Vagina (tissue), 2 donors: Measurements from ENCODE around the gene PML.

Experiments used
- POLR2A ChIP-seq, 2 donors: fragments of 450-650 bp; IDR thresholded peaks; one replicate each; pipeline ENCODE4 v1.6.1; 2017; ENCODE audit warnings: antibody characterized with exemption in 2 of 2, mild to moderate bottlenecking in 2 of 2, moderate library complexity in 2 of 2
- POLR2AphosphoS5 ChIP-seq, 2 donors: sonication (generic); formaldehyde crosslinking; IDR thresholded peaks; one replicate each; pipeline ENCODE4 v1.9.0; 2017; ENCODE audit warnings: antibody characterized with exemption in 2 of 2, mild to moderate bottlenecking in 2 of 2, low read depth in 1 of 2; ENCODE audit not compliant: insufficient read depth in 1 of 2
- TF ChIP-seq, protein P1 (sequence below), 3 experiments: fragments of 450-650 bp in 2 of 3; fragments of 200-600 bp in 1 of 3; sonication (generic) in 1 of 3; IDR thresholded peaks; one replicate each; pipeline ENCODE4 v1.5.1; 2017 to 2019; ENCODE audit warnings: antibody characterized with exemption in 3 of 3, mild to moderate bottlenecking in 2 of 3, moderate library complexity in 2 of 3

DNA sequence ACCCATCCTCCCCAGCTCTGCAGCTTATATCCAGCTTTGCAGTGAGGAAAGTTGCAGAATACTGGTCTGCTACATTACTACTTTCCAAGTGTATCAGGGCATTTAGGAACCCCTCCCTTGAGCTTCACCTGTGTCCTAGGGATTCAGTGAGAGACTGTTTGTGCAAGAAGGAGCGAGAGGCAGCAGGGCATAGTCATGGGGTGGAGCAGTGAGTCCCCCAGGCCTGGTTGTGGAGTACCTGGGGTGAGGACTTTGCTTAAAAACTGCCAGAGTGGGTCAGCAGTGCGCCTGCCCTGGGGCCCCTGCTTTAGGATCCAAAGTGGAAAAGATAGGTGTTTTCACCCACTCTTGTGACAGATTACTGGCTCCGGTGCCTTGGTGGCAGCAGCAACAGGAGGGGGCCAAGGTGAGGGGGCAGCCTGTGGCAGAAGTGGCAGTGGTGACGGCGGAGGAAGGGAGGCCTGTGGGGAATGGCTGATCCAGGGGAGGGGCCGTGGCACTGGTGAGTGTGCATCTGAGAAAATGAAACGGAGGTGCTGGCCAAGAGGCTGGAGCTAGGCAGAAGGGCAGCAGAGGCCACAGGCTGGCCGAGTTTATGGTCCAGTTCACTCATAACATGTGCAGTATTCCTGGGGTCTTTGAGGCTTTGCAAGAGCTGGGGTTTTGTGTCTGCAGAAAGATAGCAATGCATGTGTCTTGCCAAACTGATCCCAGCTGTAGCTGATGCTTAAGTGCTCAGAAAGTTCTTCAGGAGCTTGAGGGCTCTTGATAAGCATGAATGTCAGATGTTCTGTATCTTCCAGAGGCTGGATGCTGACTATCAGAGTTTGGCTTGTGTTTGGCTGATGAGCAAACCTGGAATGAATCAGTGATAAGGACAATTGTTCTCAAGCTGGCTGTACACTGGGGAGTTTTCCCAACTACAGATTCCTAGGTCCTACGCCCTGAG lies 44.5 kb downstream of the PML start:
- TF ChIP-seq, protein P1, sequence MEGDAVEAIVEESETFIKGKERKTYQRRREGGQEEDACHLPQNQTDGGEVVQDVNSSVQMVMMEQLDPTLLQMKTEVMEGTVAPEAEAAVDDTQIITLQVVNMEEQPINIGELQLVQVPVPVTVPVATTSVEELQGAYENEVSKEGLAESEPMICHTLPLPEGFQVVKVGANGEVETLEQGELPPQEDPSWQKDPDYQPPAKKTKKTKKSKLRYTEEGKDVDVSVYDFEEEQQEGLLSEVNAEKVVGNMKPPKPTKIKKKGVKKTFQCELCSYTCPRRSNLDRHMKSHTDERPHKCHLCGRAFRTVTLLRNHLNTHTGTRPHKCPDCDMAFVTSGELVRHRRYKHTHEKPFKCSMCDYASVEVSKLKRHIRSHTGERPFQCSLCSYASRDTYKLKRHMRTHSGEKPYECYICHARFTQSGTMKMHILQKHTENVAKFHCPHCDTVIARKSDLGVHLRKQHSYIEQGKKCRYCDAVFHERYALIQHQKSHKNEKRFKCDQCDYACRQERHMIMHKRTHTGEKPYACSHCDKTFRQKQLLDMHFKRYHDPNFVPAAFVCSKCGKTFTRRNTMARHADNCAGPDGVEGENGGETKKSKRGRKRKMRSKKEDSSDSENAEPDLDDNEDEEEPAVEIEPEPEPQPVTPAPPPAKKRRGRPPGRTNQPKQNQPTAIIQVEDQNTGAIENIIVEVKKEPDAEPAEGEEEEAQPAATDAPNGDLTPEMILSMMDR (IDR thresholded peaks at IDR 0.05) = no peak
- TF ChIP-seq POLR2A (IDR thresholded peaks at IDR 0.05) = no peak
- no peak for TF ChIP-seq POLR2AphosphoS5 (IDR thresholded peaks at IDR 0.05; ENCODE audit: insufficient read depth in 1 of 2, low read depth in 1 of 2)
